AG09319 (cell line): ENCODE measurements around the gene TIE1.

Experiments
- DNase-seq: peaks from one replicate; pipeline ENCODE4 v3.0.0-alpha.2; 2010; ENCODE audit warnings: low read depth; ENCODE audit errors: extremely low read depth
- CTCF ChIP-seq: IDR thresholded peaks from 2 replicates; pipeline ENCODE4 v1.5.1; 2011; ENCODE audit warnings: low read depth, mild to moderate bottlenecking, inconsistent platforms, low read length, moderate library complexity

The TIE1 gene

GRCh38 chr1:43300378-43301094, at the start of gene TIE1:
TIE1 (plus strand) TSS chr1:43300982; CDS start chr1:43301072, 90 bp downstream.
- no peak for TF ChIP-seq CTCF

GRCh38 chr1:43251024-43251423, 49.8 kb upstream of the TIE1 start:
- no peak for TF ChIP-seq CTCF
- no peak for DNase-seq

More at GRCh38 chr1:43300378-43301094, at the start of gene TIE1:
- no peak for DNase-seq

- TF ChIP-seq CTCF: no peak
Measured at GRCh38 chr1:43252225-43252624, 48.6 kb upstream of the TIE1 start.

GRCh38 chr1:43253173-43253572, 47.6 kb upstream of the TIE1 start:
- no peak for DNase-seq
- no peak for TF ChIP-seq CTCF

More at GRCh38 chr1:43252225-43252624, 48.6 kb upstream of the TIE1 start:
- DNase-seq: no peak

GRCh38 chr1:43253876-43254275, 46.9 kb upstream of the TIE1 start:
- no peak for TF ChIP-seq CTCF
- no peak for DNase-seq

- no peak for DNase-seq
- no peak for TF ChIP-seq CTCF
Measured at GRCh38 chr1:43255438-43256210, 45.2 kb upstream of the TIE1 start.

GRCh38 chr1:43256675-43257570, 43.9 kb upstream of the TIE1 start:
- no peak for TF ChIP-seq CTCF
- DNase-seq: no peak
